Measurements from ENCODE around the gene OSBPL8. TPM values are rescaled to one million over a fixed set of nuclear protein-coding genes. Genes with fewer than 3 reads are reported as not detected.
"Not testable (repeated sequence)": the region's sequence is repeated elsewhere in the genome, so short reads cannot be mapped to it uniquely, and the experiment has no call there.

Gene OSBPL8
- total RNA-seq, 1 donor from 2014 or later: 119 TPM

- H3K27me3 ChIP-seq (ENCODE audit: insufficient read depth, low read length): no peaks in the 10 kb centered on the region
- TF ChIP-seq EZH2 (IDR thresholded peaks at IDR 0.05; ENCODE audit: insufficient read depth, low read length) (no peak), CTCF (IDR thresholded peaks at IDR 0.05; ENCODE audit: insufficient read depth, low read depth, low read length) (no peak)
- Mint-ChIP-seq H3K9me3 (ENCODE audit: unreplicated experiment) (peaks cover 12% of the 10 kb centered on the region), H3K4me1 (ENCODE audit: low read depth, unreplicated experiment) (peaks cover 18% of the 10 kb centered on the region), H3K36me3 (ENCODE audit: low read depth, unreplicated experiment) (peaks cover 30% of the 10 kb centered on the region), H3K27me3 (ENCODE audit: low read depth, unreplicated experiment) (no peaks in the 10 kb centered on the region), H3K27ac (ENCODE audit: unreplicated experiment) (peak overlapping the region; percentile 12), H3K4me3 (ENCODE audit: unreplicated experiment) (no peak overlapping the region)
- peaks cover 4% of the 10 kb centered on the region for H3K4me1 ChIP-seq (ENCODE audit: insufficient read depth, low read length)
- no peaks in the 10 kb centered on the region for H3K36me3 ChIP-seq (ENCODE audit: insufficient read depth, low read length)
- H3K9me3 ChIP-seq (ENCODE audit: insufficient read depth, low read depth, low read length): no peaks in the 10 kb centered on the region
- H3K79me2 ChIP-seq (ENCODE audit: insufficient read depth, low read length): peaks cover 67% of the 10 kb centered on the region
- H3K27ac ChIP-seq (ENCODE audit: low read depth, low read length): no peak overlapping the region
- no peak overlapping the region for H2AFZ ChIP-seq (ENCODE audit: low read depth, low read length)
- H4K20me1 ChIP-seq (ENCODE audit: insufficient read depth, low read length): peaks cover 26% of the 10 kb centered on the region
- H3K9ac ChIP-seq (ENCODE audit: low read length): no peak overlapping the region
- FAIRE-seq: peak; percentile 34
- no peak for DNase-seq (ENCODE audit: low read depth)
- no peak overlapping the region for H3K4me2 ChIP-seq (ENCODE audit: low read length)
- no peak overlapping the region for H3K4me3 ChIP-seq (ENCODE audit: insufficient read depth, low read depth, low read length)
These were observed 44.3 kb downstream of the OSBPL8 start for GRCh38 chr12:76515271-76515670.

- not testable (repeated sequence) for H2AFZ ChIP-seq (ENCODE audit: low read depth, low read length); H3K36me3 ChIP-seq (ENCODE audit: insufficient read depth, low read length); H3K27ac ChIP-seq (ENCODE audit: low read depth, low read length); H3K27ac Mint-ChIP-seq (ENCODE audit: unreplicated experiment); H3K9ac ChIP-seq (ENCODE audit: low read length); H3K9me3 Mint-ChIP-seq (ENCODE audit: unreplicated experiment); DNase-seq (ENCODE audit: low read depth); H3K4me1 ChIP-seq (ENCODE audit: insufficient read depth, low read length); H3K4me3 ChIP-seq (ENCODE audit: insufficient read depth, low read depth, low read length); H3K4me3 Mint-ChIP-seq (ENCODE audit: unreplicated experiment); H3K4me2 ChIP-seq (ENCODE audit: low read length); H3K9me3 ChIP-seq (ENCODE audit: insufficient read depth, low read depth, low read length); H3K27me3 ChIP-seq (ENCODE audit: insufficient read depth, low read length); H3K27me3 Mint-ChIP-seq (ENCODE audit: low read depth, unreplicated experiment)
- Mint-ChIP-seq H3K36me3 (ENCODE audit: low read depth, unreplicated experiment) (peaks cover 16% of the 10 kb centered on the region), H3K4me1 (ENCODE audit: low read depth, unreplicated experiment) (peaks cover 12% of the 10 kb centered on the region)
- FAIRE-seq: peak; percentile 47
- Histone ChIP-seq H4K20me1 (ENCODE audit: insufficient read depth, low read length) (peaks cover 31% of the 10 kb centered on the region), H3K79me2 (ENCODE audit: insufficient read depth, low read length) (peaks cover 51% of the 10 kb centered on the region)
These were observed 48.4 kb downstream of the OSBPL8 start for GRCh38 chr12:76511116-76511716.

- H3K27ac Mint-ChIP-seq (ENCODE audit: unreplicated experiment): no peak overlapping the region
- Histone ChIP-seq H3K9ac (ENCODE audit: low read length) (no peak overlapping the region), H3K79me2 (ENCODE audit: insufficient read depth, low read length) (peaks cover 47% of the 10 kb centered on the region), H3K27me3 (ENCODE audit: insufficient read depth, low read length) (no peaks in the 10 kb centered on the region), H3K4me2 (ENCODE audit: low read length) (no peak overlapping the region), H2AFZ (ENCODE audit: low read depth, low read length) (no peak overlapping the region), H4K20me1 (ENCODE audit: insufficient read depth, low read length) (peaks cover 30% of the 10 kb centered on the region), H3K4me1 (ENCODE audit: insufficient read depth, low read length) (no peaks in the 10 kb centered on the region), H3K36me3 (ENCODE audit: insufficient read depth, low read length) (no peaks in the 10 kb centered on the region), H3K9me3 (ENCODE audit: insufficient read depth, low read depth, low read length) (no peaks in the 10 kb centered on the region), H3K27ac (ENCODE audit: low read depth, low read length) (no peak overlapping the region), H3K4me3 (ENCODE audit: insufficient read depth, low read depth, low read length) (no peak overlapping the region)
- FAIRE-seq: no peak
- DNase-seq (ENCODE audit: low read depth): no peak
- peaks cover 5% of the 10 kb centered on the region for H3K4me1 Mint-ChIP-seq (ENCODE audit: low read depth, unreplicated experiment)
- TF ChIP-seq CTCF (IDR thresholded peaks at IDR 0.05; ENCODE audit: insufficient read depth, low read depth, low read length): no peak
- TF ChIP-seq EZH2 (IDR thresholded peaks at IDR 0.05; ENCODE audit: insufficient read depth, low read length): no peak
- H3K4me3 Mint-ChIP-seq (ENCODE audit: unreplicated experiment): no peak overlapping the region
- H3K27me3 Mint-ChIP-seq (ENCODE audit: low read depth, unreplicated experiment): no peaks in the 10 kb centered on the region
- H3K9me3 Mint-ChIP-seq (ENCODE audit: unreplicated experiment): peaks cover 7% of the 10 kb centered on the region
- H3K36me3 Mint-ChIP-seq (ENCODE audit: low read depth, unreplicated experiment): peaks cover 8% of the 10 kb centered on the region
These were observed 51.2 kb downstream of the OSBPL8 start for GRCh38 chr12:76508128-76508980.

Data from astrocyte (in vitro differentiated cells and primary cell).